Measurements from ENCODE around the gene STX18.

- no peak for TF ChIP-seq EZH2 (IDR thresholded peaks at IDR 0.05)
- TF ChIP-seq CTCF (IDR thresholded peaks at IDR 0.05) = no peak
Observed at GRCh38 chr4:4408576-4409335, 133.1 kb downstream of the STX18 start.

Measured in neural progenitor cell (in vitro differentiated cells).